MM.1S (cell line): ENCODE results near the gene ZRANB1.

ENCODE experiments used
- CTCF ChIP-seq: fragments of 300-600 bp; sonication (generic); IDR thresholded peaks from 2 replicates; pipeline ENCODE4 v1.5.1; 2016; ENCODE audit warnings: antibody characterized with exemption, low read length, mixed read lengths
- EZH2 ChIP-seq: fragments of 300-600 bp; sonication (generic); optimal IDR thresholded peaks from 2 replicates; pipeline ENCODE3; 2017; ENCODE audit warnings: low read depth, mild to moderate bottlenecking, antibody characterized with exemption, low read length, mixed read lengths
- EZH2phosphoT487 ChIP-seq: fragments of 300-600 bp; sonication (generic); IDR thresholded peaks from 2 replicates; pipeline ENCODE4 v1.6.1; 2018; ENCODE audit warnings: antibody characterized with exemption, low read length

- TF ChIP-seq CTCF (no peak), EZH2phosphoT487 (no peak), EZH2 (no peak)
Measured at GRCh38 chr10:124974131-124974530, 32.2 kb downstream of the ZRANB1 start.
